GM23338 (cell line): ENCODE measurements around the gene ZCCHC2. TPM values are rescaled to one million over a fixed set of nuclear protein-coding genes. Genes with fewer than 3 reads are reported as not detected.

Experiments
- ATAC-seq: fragments of 200-7000 bp; cut with Tn5 transposase; 3 replicates; pipeline ENCODE4 v1.9.1; 2020
- DNase-seq: peaks from one replicate; pipeline ENCODE4 v3.0.0-alpha.2; 2015; ENCODE audit warnings: low spot score
- H2AFZ ChIP-seq: fragments of 200-600 bp; sonication (generic); 2 replicates; pipeline ENCODE4 v1.8.0; 2016; ENCODE audit warnings: antibody characterized with exemption, mild to moderate bottlenecking, moderate library complexity
- H3F3A ChIP-seq: fragments of 200-600 bp; sonication (generic); replicated peaks from 2 replicates; pipeline ENCODE4 v1.8.0; 2017; ENCODE audit warnings: antibody characterized with exemption, mixed run types, low read depth
- H3K27ac ChIP-seq: fragments of 200-600 bp; sonication (generic); 2 replicates; pipeline ENCODE4 v1.6.1; 2016; ENCODE audit warnings: low read depth
- H3K27me3 ChIP-seq: fragments of 200-600 bp; sonication (generic); 2 replicates; pipeline ENCODE4 v1.8.0; 2016; ENCODE audit warnings: mild to moderate bottlenecking, mixed run types, moderate library complexity; ENCODE audit not compliant: insufficient read depth
- H3K36me3 ChIP-seq: fragments of 200-600 bp; sonication (generic); 2 replicates; pipeline ENCODE4 v1.8.0; 2016; ENCODE audit warnings: mild to moderate bottlenecking; ENCODE audit not compliant: insufficient read depth
- H3K4me1 ChIP-seq: fragments of 200-600 bp; sonication (generic); 2 replicates; pipeline ENCODE4 v1.8.0; 2016; ENCODE audit warnings: mild to moderate bottlenecking, moderate library complexity; ENCODE audit not compliant: insufficient read depth
- H3K4me2 ChIP-seq: fragments of 200-600 bp; sonication (generic); 2 replicates; pipeline ENCODE4 v1.7.1; 2017; ENCODE audit warnings: mixed run types
- H3K4me3 ChIP-seq: fragments of 200-600 bp; sonication (generic); 2 replicates; pipeline ENCODE4 v1.6.1; 2016; ENCODE audit warnings: mixed run types
- H3K79me2 ChIP-seq: fragments of 200-600 bp; sonication (generic); replicated peaks from 2 replicates; pipeline ENCODE4 v1.8.0; 2017; ENCODE audit warnings: mild to moderate bottlenecking; ENCODE audit not compliant: insufficient read depth
- H3K9me2 ChIP-seq: fragments of 200-600 bp; sonication (generic); 2 replicates; pipeline ENCODE4 v1.8.0; 2017; ENCODE audit not compliant: insufficient read depth
- H4K20me1 ChIP-seq: fragments of 200-600 bp; sonication (generic); replicated peaks from 2 replicates; pipeline ENCODE4 v1.8.0; 2017; ENCODE audit warnings: mild to moderate bottlenecking; ENCODE audit not compliant: insufficient read depth
- H3K27ac Mint-ChIP-seq: 2 replicates; pipeline ENCODE4 v1.8.0; 2020; ENCODE audit warnings: inconsistent platforms, mild to moderate bottlenecking, moderate library complexity, mixed read lengths
- H3K27me3 Mint-ChIP-seq: 3 replicates; pipeline ENCODE4 v1.8.0; 2022; ENCODE audit warnings: low read depth, mild to moderate bottlenecking, moderate library complexity, mixed read lengths, inconsistent platforms; ENCODE audit not compliant: insufficient read depth, poor library complexity
- H3K36me3 Mint-ChIP-seq: 3 replicates; pipeline ENCODE4 v1.8.0; 2021; ENCODE audit warnings: low read depth, mild to moderate bottlenecking, inconsistent platforms, moderate library complexity, mixed read lengths
- H3K4me1 Mint-ChIP-seq: 3 replicates; pipeline ENCODE4 v1.8.0; 2020; ENCODE audit warnings: mild to moderate bottlenecking, inconsistent platforms, mixed read lengths
- H3K4me3 Mint-ChIP-seq: 3 replicates; pipeline ENCODE4 v1.8.0; 2021; ENCODE audit warnings: moderate library complexity, mild to moderate bottlenecking, inconsistent platforms, mixed read lengths
- H3K9me3 Mint-ChIP-seq: 3 replicates; pipeline ENCODE4 v1.8.0; 2020; ENCODE audit warnings: moderate library complexity, mild to moderate bottlenecking, inconsistent platforms, mixed read lengths
- CTCF ChIP-seq, 2 experiments: fragments of 200-600 bp in 1 of 2; sonication (generic) in 1 of 2; conservative IDR thresholded peaks; 2 replicates each; pipeline versions ENCODE4 v1.5.1 to v1.6.1; 2016 to 2017; ENCODE audit warnings: antibody characterized with exemption in 2 of 2, low read depth in 2 of 2, mild to moderate bottlenecking in 2 of 2, moderate library complexity in 1 of 2
- EZH2phosphoT487 ChIP-seq: fragments of 200-600 bp; sonication (generic); IDR thresholded peaks from one replicate; pipeline ENCODE4 v1.8.1; 2018; ENCODE audit warnings: antibody characterized with exemption; ENCODE audit not compliant: unreplicated experiment
- POLR2AphosphoS5 ChIP-seq: IDR thresholded peaks from 2 replicates; pipeline ENCODE4 v1.6.1; 2016; ENCODE audit warnings: antibody characterized with exemption, low read depth
- polyA plus RNA-seq: library from polyadenylated mRNA; unstranded; fragments of >200 nt; fragmentation: Nextera tagmentation; extraction: Ambion mirVana; gene quantifications from 2 replicates; pipeline ENCODE4 v1.2.1, GENCODE V29; 2016
- total RNA-seq: library from RNA; depleted of rRNA; stranded (reverse); fragments of >200 nt; shearing (Covaris generic); gene quantifications from 2 replicates; pipeline ENCODE4 v1.2.3, GENCODE V29; 2014

ZCCHC2 gene
- total and polyA plus RNA-seq, 2 experiments from 2014 or later, result 5.4 to 15.4 TPM

- Histone ChIP-seq H2AFZ (no peak overlapping the region), H3K4me2 (no peak overlapping the region), H3K4me3 (no peak overlapping the region), H3K27ac (no peak overlapping the region), H4K20me1 (no peaks in the 10 kb centered on the region), H3K9me2 (no peaks in the 10 kb centered on the region), H3K27me3 (no peaks in the 10 kb centered on the region), H3K36me3 (no peaks in the 10 kb centered on the region), H3K4me1 (peaks cover 8% of the 10 kb centered on the region), H3K79me2 (no peaks in the 10 kb centered on the region), H3F3A (no peaks in the 10 kb centered on the region)
- ATAC-seq (no peak), DNase-seq (no peak)
- Mint-ChIP-seq H3K4me1 (peaks cover 29% of the 10 kb centered on the region), H3K4me3 (no peak overlapping the region), H3K36me3 (peaks cover 12% of the 10 kb centered on the region), H3K27me3 (peaks cover 3% of the 10 kb centered on the region), H3K27ac (no peak overlapping the region), H3K9me3 (peaks cover 10% of the 10 kb centered on the region; the same call in 2 of the 3 replicates)
- peak in 1 of 2 experiments; percentile 35; a peak in 2 of 4 replicates for TF ChIP-seq CTCF (conservative IDR thresholded peaks at IDR 0.05; ENCODE audit: low read depth in 2 of 2)
- no peak for TF ChIP-seq EZH2phosphoT487
These were observed 64.1 kb downstream of the ZCCHC2 start for GRCh38 chr18:62586781-62587487.

GRCh38 chr18:62587689-62588088 is 64.9 kb downstream of the ZCCHC2 start:
- Histone ChIP-seq H3K9me2 (no peaks in the 10 kb centered on the region), H4K20me1 (no peaks in the 10 kb centered on the region), H3F3A (no peaks in the 10 kb centered on the region), H3K27ac (no peak overlapping the region), H3K4me3 (no peak overlapping the region), H3K4me2 (no peak overlapping the region), H3K79me2 (no peaks in the 10 kb centered on the region), H3K27me3 (no peaks in the 10 kb centered on the region), H2AFZ (no peak overlapping the region), H3K36me3 (no peaks in the 10 kb centered on the region), H3K4me1 (peaks cover 8% of the 10 kb centered on the region)
- no peak overlapping the region for H3K27ac Mint-ChIP-seq
- H3K4me3 Mint-ChIP-seq, result no peak overlapping the region
- peaks cover 14% of the 10 kb centered on the region for H3K36me3 Mint-ChIP-seq
- H3K9me3 Mint-ChIP-seq, result peaks cover 18% of the 10 kb centered on the region
- DNase-seq (no peak), ATAC-seq (no peak)
- peaks cover 29% of the 10 kb centered on the region for H3K4me1 Mint-ChIP-seq
- peaks cover 3% of the 10 kb centered on the region for H3K27me3 Mint-ChIP-seq
- no peak for TF ChIP-seq CTCF (conservative IDR thresholded peaks at IDR 0.05; ENCODE audit: low read depth in 2 of 2)

- H3K9me3 Mint-ChIP-seq, result peaks cover 21% of the 10 kb centered on the region
- Histone ChIP-seq H3K27me3 (no peaks in the 10 kb centered on the region), H3K4me1 (peaks cover 8% of the 10 kb centered on the region), H3K9me2 (no peaks in the 10 kb centered on the region), H3K36me3 (no peaks in the 10 kb centered on the region), H2AFZ (no peak overlapping the region), H3F3A (no peaks in the 10 kb centered on the region), H4K20me1 (no peaks in the 10 kb centered on the region), H3K4me2 (no peak overlapping the region), H3K27ac (no peak overlapping the region), H3K79me2 (no peaks in the 10 kb centered on the region), H3K4me3 (no peak overlapping the region)
- H3K4me1 Mint-ChIP-seq, result peaks cover 27% of the 10 kb centered on the region
- H3K27ac Mint-ChIP-seq, result no peak overlapping the region
- peaks cover 14% of the 10 kb centered on the region for H3K36me3 Mint-ChIP-seq
- H3K4me3 Mint-ChIP-seq, result no peak overlapping the region
- peaks cover 3% of the 10 kb centered on the region for H3K27me3 Mint-ChIP-seq
- no peak for DNase-seq
- no peak for ATAC-seq
- TF ChIP-seq POLR2AphosphoS5 (no peak), CTCF (conservative IDR thresholded peaks at IDR 0.05; ENCODE audit: low read depth in 2 of 2) (no peak)
These were observed 65.4 kb downstream of the ZCCHC2 start for GRCh38 chr18:62588217-62588616.
